Colonic mucosa (tissue), 4 donors: Measurements from ENCODE around the gene ALG9. TPM values are rescaled to one million over a fixed set of nuclear protein-coding genes. Genes with fewer than 3 reads are reported as not detected.

Source experiments
- DNase-seq: peaks from one replicate; pipeline ENCODE4 v3.0.0-alpha.2; 2020
- H3K27ac ChIP-seq: fragments of 200-600 bp; one replicate; pipeline ENCODE4 v1.8.0; 2021
- H3K27me3 ChIP-seq: fragments of 200-600 bp; one replicate; pipeline ENCODE4 v1.8.0; 2021
- H3K36me3 ChIP-seq: fragments of 200-600 bp; one replicate; pipeline ENCODE4 v1.8.0; 2021
- H3K4me1 ChIP-seq: fragments of 200-600 bp; one replicate; pipeline ENCODE4 v1.8.0; 2021; ENCODE audit warnings: mild to moderate bottlenecking
- H3K4me3 ChIP-seq: fragments of 200-600 bp; one replicate; pipeline ENCODE4 v1.8.0; 2021
- H3K9ac ChIP-seq, 2 donors: one replicate each; pipeline ENCODE4 v1.7.0; 2013; ENCODE audit warnings: control low read depth in 2 of 2, low read depth in 2 of 2, low read length in 2 of 2
- H3K9me3 ChIP-seq: fragments of 200-600 bp; one replicate; pipeline ENCODE4 v1.8.0; 2021
- CTCF ChIP-seq: fragments of 200-600 bp; IDR thresholded peaks from one replicate; pipeline ENCODE4 v1.8.0; 2022; ENCODE audit warnings: antibody characterized with exemption, mild to moderate bottlenecking
- intact Hi-C: fragments of 100-400 bp; cut with DNase I; formaldehyde crosslinking; loops from one replicate; pipeline ENCODE4 v1.14.1; 2022
- total RNA-seq, 2 donors: library from RNA; stranded (reverse); fragmentation: NEBNext Ultra II Directional in 1 of 2; extraction: Animal tissue kit (Norgen Biotek cat#: 25700) in 1 of 2; gene quantifications; one replicate each; pipeline ENCODE4 v1.2.1, GENCODE V29; 2021
- donor health status: healthy.
- donor health status: DM: no; HTN: no; CAD: no.
- donor health status: DM: no; HTN: no; CAD: no.

Gene ALG9
- total RNA-seq, 2 donors from 2014 or later, result 23.2 to 25.2 TPM

- Histone ChIP-seq H3K36me3 (peaks cover 9% of the 10 kb centered on the region), H3K4me3 (no peak overlapping the region), H3K4me1 (no peaks in the 10 kb centered on the region), H3K9me3 (no peaks in the 10 kb centered on the region), H3K27me3 (no peaks in the 10 kb centered on the region), H3K9ac (no peak overlapping the region), H3K27ac (no peak overlapping the region)
- TF ChIP-seq CTCF, result no peak
- DNase-seq, result no peak
- intact Hi-C loops, result no loop called here
Measured at GRCh38 chr11:111741751-111742150, 129.6 kb downstream of the ALG9 start.

- no peaks in the 10 kb centered on the region for H3K4me1 ChIP-seq
- no peaks in the 10 kb centered on the region for H3K9me3 ChIP-seq
- peaks cover 9% of the 10 kb centered on the region for H3K36me3 ChIP-seq
- no peaks in the 10 kb centered on the region for H3K27me3 ChIP-seq
- H3K9ac ChIP-seq, result no peak overlapping the region
- DNase-seq, result no peak
- no peak overlapping the region for H3K4me3 ChIP-seq
- no peak for TF ChIP-seq CTCF
- intact Hi-C loops, result no loop called here
- no peak overlapping the region for H3K27ac ChIP-seq
Measured at GRCh38 chr11:111739299-111739698, 132.1 kb downstream of the ALG9 start.

GRCh38 chr11:111737444-111738210, 133.8 kb downstream of the ALG9 start:
- intact Hi-C loops, result no loop called here
- H3K4me3 ChIP-seq, result no peak overlapping the region
- peaks cover 9% of the 10 kb centered on the region for H3K36me3 ChIP-seq
- no peak for DNase-seq
- no peaks in the 10 kb centered on the region for H3K9me3 ChIP-seq
- no peaks in the 10 kb centered on the region for H3K4me1 ChIP-seq
- peak overlapping the region; percentile 12 to 19 for H3K9ac ChIP-seq
- TF ChIP-seq CTCF, result no peak
- H3K27ac ChIP-seq, result peak overlapping the region; percentile 90
- no peaks in the 10 kb centered on the region for H3K27me3 ChIP-seq

- H3K4me1 ChIP-seq, result no peaks in the 10 kb centered on the region
- H3K9ac ChIP-seq, result peak overlapping the region; percentile 7 to 24
Measured at GRCh38 chr11:111736621-111737443, 134.5 kb downstream of the ALG9 start.

More at GRCh38 chr11:111736621-111737443, 134.5 kb downstream of the ALG9 start:
- DNase-seq, result no peak
- Histone ChIP-seq H3K27me3 (no peaks in the 10 kb centered on the region), H3K4me3 (no peak overlapping the region), H3K9me3 (no peaks in the 10 kb centered on the region), H3K36me3 (peaks cover 4% of the 10 kb centered on the region), H3K27ac (peak overlapping the region; percentile 90)
- no peak for TF ChIP-seq CTCF
- intact Hi-C loops, result no loop called here

Other genes starting within 250 kb of the ALG9 start
- gene PPP2R1B, start 105.2 kb downstream of the ALG9 start, total RNA-seq, result 10 to 100 TPM; 45.9 to 57.0 TPM
- gene FDXACB1, start 7.6 kb upstream of the ALG9 start, total RNA-seq, result 1 to 10 TPM; 1.6 to 2.1 TPM
- gene CFAP68, start 8.0 kb upstream of the ALG9 start, total RNA-seq, result 10 to 100 TPM; 18.8 to 20.0 TPM
- 100 to 1,000 TPM in 1 of 2 donors, 10 to 100 TPM in 1; 10.6 to 166 TPM for gene CRYAB, start 40.2 kb upstream of the ALG9 start, total RNA-seq
- 1 to 10 TPM in 1 of 2 donors, under 1 TPM in 1; 0.25 to 2.2 TPM for gene HSPB2, start 41.2 kb upstream of the ALG9 start, total RNA-seq
- gene C11orf52, start 47.3 kb upstream of the ALG9 start, total RNA-seq, result 1 to 10 TPM; 7.3 to 8.8 TPM
- 10 to 100 TPM in 1 of 2 donors, 1 to 10 TPM in 1; 4.0 to 13.8 TPM for gene DIXDC1, start 65.8 kb upstream of the ALG9 start, total RNA-seq
- 10 to 100 TPM; 67.3 to 73.4 TPM for gene DLAT, start 153.8 kb upstream of the ALG9 start, total RNA-seq
- 1 to 10 TPM in 1 of 2 donors, under 1 TPM in 1; 0.82 to 1.0 TPM for gene PIH1D2, start 202.4 kb upstream of the ALG9 start, total RNA-seq
- gene NKAPD1, start 202.7 kb upstream of the ALG9 start, total RNA-seq, result 10 to 100 TPM; 12.5 to 12.8 TPM
- gene TIMM8B, start 215.2 kb upstream of the ALG9 start, total RNA-seq, result 10 to 100 TPM; 40.7 to 93.9 TPM
- gene SDHD, start 215.3 kb upstream of the ALG9 start, total RNA-seq, result 100 to 1,000 TPM; 274 to 276 TPM